DND-41 (cell line): ENCODE measurements around the gene LTO1.
A peak's percentile ranks its signal among the peaks of the same experiment; 100 is the strongest.

Experiments
- ATAC-seq: fragments of 200-7000 bp; cut with Tn5 transposase; 3 replicates; pipeline ENCODE4 v1.9.1; 2021; ENCODE audit warnings: low read depth; ENCODE audit not compliant: insufficient read depth
- DNase-seq: peaks from one replicate; pipeline ENCODE4 v3.0.0-alpha.2; 2020
- H2AFZ ChIP-seq: 2 replicates; pipeline ENCODE4 v1.6.0; 2012; ENCODE audit warnings: low read depth, low read length
- H3K27ac ChIP-seq: 2 replicates; pipeline ENCODE4 v1.5.1; 2012; ENCODE audit warnings: low read length, inconsistent platforms
- H3K27me3 ChIP-seq: fragments of 200-600 bp; sonication (generic); 2 replicates; pipeline ENCODE4 v1.6.0; 2012; ENCODE audit warnings: low read length, mild to moderate bottlenecking, inconsistent platforms; ENCODE audit not compliant: insufficient read depth, poor library complexity
- H3K36me3 ChIP-seq: 2 replicates; pipeline ENCODE4 v1.5.1; 2012; ENCODE audit warnings: low read length, inconsistent platforms; ENCODE audit not compliant: insufficient read depth
- H3K4me1 ChIP-seq: 2 replicates; pipeline ENCODE4 v1.5.1; 2012; ENCODE audit warnings: mild to moderate bottlenecking, low read length; ENCODE audit not compliant: insufficient read depth
- H3K4me2 ChIP-seq: 2 replicates; pipeline ENCODE4 v1.6.0; 2012; ENCODE audit warnings: mild to moderate bottlenecking, moderate library complexity, low read length, inconsistent platforms; ENCODE audit not compliant: insufficient read depth
- H3K4me3 ChIP-seq, 2 experiments: fragments of 200-600 bp in 1 of 2; shearing (Covaris generic) in 1 of 2; 2 replicates each; pipeline ENCODE4 v1.5.1; 2012 to 2016; ENCODE audit warnings: inconsistent platforms in 2 of 2, low read length in 2 of 2, mild to moderate bottlenecking in 2 of 2, low read depth in 1 of 2, moderate library complexity in 1 of 2
- H3K79me2 ChIP-seq: 2 replicates; pipeline ENCODE4 v1.6.0; 2012; ENCODE audit warnings: low read length, inconsistent platforms; ENCODE audit not compliant: insufficient read depth
- H3K9ac ChIP-seq: 2 replicates; pipeline ENCODE4 v1.6.0; 2012; ENCODE audit warnings: low read depth, mild to moderate bottlenecking, inconsistent platforms, low read length, moderate library complexity
- H3K9me3 ChIP-seq: 2 replicates; pipeline ENCODE4 v1.5.1; 2012; ENCODE audit warnings: low read length, moderate library complexity, mild to moderate bottlenecking, inconsistent platforms; ENCODE audit not compliant: insufficient read depth, severe bottlenecking
- H4K20me1 ChIP-seq: 2 replicates; pipeline ENCODE4 v1.6.0; 2012; ENCODE audit warnings: low read length; ENCODE audit not compliant: insufficient read depth
- CTCF ChIP-seq: IDR thresholded peaks from 2 replicates; pipeline ENCODE4 v1.5.1; 2012; ENCODE audit warnings: borderline replicate concordance, low read length, moderate library complexity, mild to moderate bottlenecking; ENCODE audit not compliant: poor library complexity, severe bottlenecking; ENCODE audit errors: extremely low read depth
- EZH2 ChIP-seq: IDR thresholded peaks from 3 replicates; pipeline ENCODE4 v1.6.1; 2012; ENCODE audit warnings: borderline replicate concordance, low read depth, mild to moderate bottlenecking, moderate library complexity, low read length, inconsistent platforms; ENCODE audit not compliant: severe bottlenecking

The LTO1 gene

GRCh38 chr11:69674886-69675714 is at the start of gene LTO1:
LTO1 (minus strand) TSS chr11:69675353; CDS start chr11:69675239, 114 bp downstream.
- Histone ChIP-seq H3K36me3 (peaks cover 30% of the 10 kb centered on the region), H3K4me3 (peak within 1 kb of the TSS; percentile 70 to 80; a peak in 3 of 4 replicates), H3K79me2 (peaks cover 27% of the 10 kb centered on the region), H3K27me3 (no peaks in the 10 kb centered on the region), H3K4me2 (peak within 1 kb of the TSS; percentile 78), H3K4me1 (peaks cover 32% of the 10 kb centered on the region), H2AFZ (peak within 1 kb of the TSS; percentile 89), H3K9ac (peak within 1 kb of the TSS; percentile 83), H4K20me1 (peaks cover 18% of the 10 kb centered on the region), H3K27ac (peak within 1 kb of the TSS; percentile 77), H3K9me3 (no peaks in the 10 kb centered on the region)
- peak; percentile 94 for ATAC-seq
- DNase-seq: peak; percentile 92
- no peak for TF ChIP-seq CTCF
- TF ChIP-seq EZH2: no peak

GRCh38 chr11:69721745-69722144 is 46.6 kb upstream of the LTO1 start:
- DNase-seq: no peak
- Histone ChIP-seq H3K4me3 (no peak overlapping the region), H3K27me3 (peaks cover 19% of the 10 kb centered on the region), H3K9ac (no peak overlapping the region), H3K36me3 (no peaks in the 10 kb centered on the region), H2AFZ (no peak overlapping the region), H3K79me2 (no peaks in the 10 kb centered on the region), H4K20me1 (peaks cover 21% of the 10 kb centered on the region), H3K4me2 (no peak overlapping the region), H3K9me3 (no peaks in the 10 kb centered on the region), H3K27ac (no peak overlapping the region), H3K4me1 (no peaks in the 10 kb centered on the region)
- TF ChIP-seq CTCF (no peak), EZH2 (no peak)
- no peak for ATAC-seq

- Histone ChIP-seq H3K27me3 (peaks cover 18% of the 10 kb centered on the region), H3K9me3 (no peaks in the 10 kb centered on the region)
- no peak for TF ChIP-seq EZH2
- TF ChIP-seq CTCF: no peak
These were observed 46.0 kb upstream of the LTO1 start for GRCh38 chr11:69721106-69721505.

More at GRCh38 chr11:69721106-69721505, 46.0 kb upstream of the LTO1 start:
- Histone ChIP-seq H3K4me1 (no peaks in the 10 kb centered on the region), H3K9ac (no peak overlapping the region), H4K20me1 (peaks cover 22% of the 10 kb centered on the region), H3K79me2 (no peaks in the 10 kb centered on the region), H3K27ac (no peak overlapping the region), H3K4me3 (no peak overlapping the region), H2AFZ (no peak overlapping the region), H3K36me3 (no peaks in the 10 kb centered on the region), H3K4me2 (no peak overlapping the region)
- no peak for DNase-seq
- no peak for ATAC-seq
